GM12878 (cell line): ENCODE results near the gene OSBPL7. TPM values are rescaled to one million over a fixed set of nuclear protein-coding genes. Genes with fewer than 3 reads are reported as not detected.
A peak's percentile ranks its signal among the peaks of the same experiment; 100 is the strongest.

Source experiments
- ATAC-seq: fragments of 200-7000 bp; cut with Tn5 transposase; 3 replicates; pipeline ENCODE4 v1.9.1; 2020; ENCODE audit warnings: mild to moderate bottlenecking, moderate library complexity
- BruUV-seq: library from RNA; stranded (reverse); fragments of 400-500 nt; replicated peaks from 2 replicates; lab custom pipeline; 2021; lab: Mats Ljungman, UMichigan
- CTCF ChIA-PET: fragments of 300-600 bp; sonication (Branson Sonifier 250); formaldehyde crosslinking; extraction: SDS; loops from one replicate; lab custom pipeline; 2021; ENCODE audit warnings: inconsistent platforms; lab: Yijun Ruan, JAX
- POLR2A ChIA-PET: fragments of 350-600 bp; formaldehyde crosslinking; extraction: SDS; loops from one replicate; lab custom pipeline; 2021; ENCODE audit warnings: inconsistent platforms; lab: Charles Lee
- RAD21 ChIA-PET: fragments of 300-600 bp; sonication (Branson Sonifier 250); formaldehyde crosslinking; loops from one replicate; lab custom pipeline; 2023; ENCODE audit warnings: antibody characterized with exemption; ENCODE audit not compliant: unreplicated experiment; lab: Charles Lee
- SMC1A ChIA-PET: fragments of 300-600 bp; sonication (Branson Sonifier 250); formaldehyde crosslinking; loops from one replicate; lab custom pipeline; 2023; ENCODE audit not compliant: unreplicated experiment, uncharacterized antibody; lab: Charles Lee
- DNase-seq: peaks from one replicate; pipeline ENCODE4 v3.0.0-alpha.2; 2011; ENCODE audit warnings: low read depth, low spot score
- FAIRE-seq: peaks from 3 replicates; lab custom pipeline; 2011; peaks lifted over from hg19 to GRCh38; lab: Jason Lieb, UNC
- H2AFZ ChIP-seq: 2 replicates; pipeline ENCODE4 v1.6.0; 2011; ENCODE audit warnings: low read depth, low read length, control low read depth; ENCODE audit not compliant: control insufficient read depth
- H3K27ac ChIP-seq: 2 replicates; pipeline ENCODE4 v1.5.1; 2011; ENCODE audit warnings: control low read depth; ENCODE audit not compliant: control insufficient read depth, insufficient read depth
- H3K27me3 ChIP-seq, 2 experiments: replicated peaks in 1 of 2; 2 replicates each; pipeline versions ENCODE4 v1.6.0 to v1.6.1; 2011; ENCODE audit warnings: low read length in 1 of 2; ENCODE audit not compliant: control insufficient read depth in 2 of 2, insufficient read depth in 2 of 2
- H3K36me3 ChIP-seq, 2 experiments: 2 replicates each; pipeline ENCODE4 v1.5.1; 2011; ENCODE audit warnings: low read length in 1 of 2; ENCODE audit not compliant: control insufficient read depth in 2 of 2, insufficient read depth in 2 of 2
- H3K4me1 ChIP-seq: 2 replicates; pipeline ENCODE4 v1.6.1; 2011; ENCODE audit warnings: mild to moderate bottlenecking, low read length, moderate library complexity, mixed read lengths; ENCODE audit not compliant: control insufficient read depth, insufficient read depth
- H3K4me2 ChIP-seq: 2 replicates; pipeline ENCODE4 v1.6.0; 2011; ENCODE audit warnings: control low read depth; ENCODE audit not compliant: control insufficient read depth, insufficient read depth
- H3K4me3 ChIP-seq: fragments of 200-600 bp; sonication (generic); 2 replicates; pipeline ENCODE4 v1.5.1; 2016
- H3K79me2 ChIP-seq: 2 replicates; pipeline ENCODE4 v1.6.0; 2011; ENCODE audit warnings: low read length; ENCODE audit not compliant: control insufficient read depth, insufficient read depth
- H3K9ac ChIP-seq: 2 replicates; pipeline ENCODE4 v1.8.0; 2011; ENCODE audit warnings: low read length, control low read depth, mixed read lengths; ENCODE audit not compliant: control insufficient read depth, insufficient read depth
- H3K9me3 ChIP-seq: replicated peaks from 3 replicates; pipeline ENCODE4 v1.5.1; 2011; ENCODE audit warnings: mild to moderate bottlenecking, low read length; ENCODE audit not compliant: control insufficient read depth, insufficient read depth
- H4K20me1 ChIP-seq: 2 replicates; pipeline ENCODE4 v1.6.0; 2011; ENCODE audit not compliant: control insufficient read depth, insufficient read depth
- ATF7 ChIP-seq: fragments of 450-650 bp; IDR thresholded peaks from 2 replicates; pipeline ENCODE4 v1.6.1; 2016; ENCODE audit warnings: low read depth, mild to moderate bottlenecking
- CEBPZ ChIP-seq: fragments of 150-350 bp; IDR thresholded peaks from 2 replicates; pipeline ENCODE4 v1.6.1; 2016; ENCODE audit warnings: low read depth, low read length
- CHD2 ChIP-seq: IDR thresholded peaks from 2 replicates; pipeline ENCODE4 v1.6.1; 2011; ENCODE audit warnings: low read depth, low read length, improper control_type of control experiment, borderline replicate concordance
- CUX1 ChIP-seq: IDR thresholded peaks from 2 replicates; pipeline ENCODE4 v1.6.1; 2012; ENCODE audit warnings: improper control_type of control experiment, low read depth, low read length; ENCODE audit not compliant: insufficient replicate concordance
- E2F4 ChIP-seq: IDR thresholded peaks from 2 replicates; pipeline ENCODE4 v1.6.1; 2012; ENCODE audit warnings: low read depth, low read length, improper control_type of control experiment
- EED ChIP-seq: sonication (generic); IDR thresholded peaks from 2 replicates; pipeline ENCODE4 v1.6.1; 2016; ENCODE audit warnings: antibody characterized with exemption, low read depth
- EZH2 ChIP-seq: IDR thresholded peaks from 2 replicates; pipeline ENCODE4 v1.6.1; 2012; ENCODE audit warnings: low read depth, mild to moderate bottlenecking, control low read depth, inconsistent platforms, low read length, borderline replicate concordance; ENCODE audit not compliant: control insufficient read depth
- MXI1 ChIP-seq: fragments of 150-350 bp; IDR thresholded peaks from 2 replicates; pipeline ENCODE4 v1.6.1; 2011; ENCODE audit warnings: low read depth, mild to moderate bottlenecking, inconsistent platforms, low read length, improper control_type of control experiment
- RAD21 ChIP-seq: IDR thresholded peaks from 2 replicates; pipeline ENCODE4 v1.6.1; 2011; ENCODE audit warnings: mild to moderate bottlenecking, low read depth, low read length, moderate library complexity; ENCODE audit not compliant: insufficient read depth
- RAD51 ChIP-seq: fragments of 450-650 bp; IDR thresholded peaks from 2 replicates; pipeline ENCODE4 v1.6.1; 2016; ENCODE audit warnings: moderate library complexity, mild to moderate bottlenecking, inconsistent platforms
- RCOR1 ChIP-seq: conservative IDR thresholded peaks from 2 replicates; pipeline ENCODE4 v1.6.1; 2012; ENCODE audit warnings: low read depth, low read length, improper control_type of control experiment
- SRF ChIP-seq, 2 experiments: IDR thresholded peaks; 2 replicates each; pipeline ENCODE4 v1.6.1; 2011; ENCODE audit warnings: low read depth in 2 of 2, low read length in 2 of 2, mild to moderate bottlenecking in 1 of 2, moderate library complexity in 1 of 2
- ZNF207 ChIP-seq: fragments of 450-650 bp; IDR thresholded peaks from 2 replicates; pipeline ENCODE4 v1.6.1; 2014; ENCODE audit warnings: antibody characterized with exemption, mild to moderate bottlenecking, borderline replicate concordance
- ZNF274 ChIP-seq: IDR thresholded peaks from one replicate; pipeline ENCODE4 v1.8.0; 2011; ENCODE audit not compliant: insufficient read length, insufficient read depth
- ZNF384 ChIP-seq: IDR thresholded peaks from 2 replicates; pipeline ENCODE4 v1.6.1; 2012; ENCODE audit warnings: low read depth, mild to moderate bottlenecking, low read length, improper control_type of control experiment, borderline replicate concordance
- WGBS: methylation state at CpG from one replicate; pipeline ENCODE4 v1.1.6; 2016; ENCODE audit warnings: low lambda C conversion rate; ENCODE audit not compliant: insufficient replicate concordance, insufficient coverage; ENCODE audit errors: missing lambda C conversion rate; 5-methylcytosine and 5-hydroxymethylcytosine counted together
- in situ Hi-C: fragments of 300-500 bp; cut with MboI; formaldehyde crosslinking; loops from 9 replicates; pipeline ENCODE4 v1.14.3; 2018; ENCODE audit warnings: mixed read lengths
- intact Hi-C: fragments of 100-400 bp; cut with micrococcal nuclease; formaldehyde crosslinking; loops from one replicate; pipeline ENCODE4 v1.14.2; 2022; ENCODE audit not compliant: unreplicated experiment
- polyA plus RNA-seq, 11 experiments: library from polyadenylated mRNA; depleted of rRNA in 4 of 11; unstranded in 6 of 11; stranded (reverse) in 5 of 11; fragments of >200 nt; fragmentation: Nextera tagmentation in 4 of 11; fragmentation: Illumina TruSeq in 1 of 11; extraction: Ambion mirVana in 4 of 11; extraction: Trizol in 1 of 11; gene quantifications; 1 replicate in 1 of 11; 2 replicates in 10 of 11; pipeline versions ENCODE4 v1.2.1 to v1.2.3, GENCODE V29; 2011 to 2016; ENCODE audit warnings: inconsistent platforms in 2 of 11, missing spikeins in 2 of 11, low read depth in 1 of 11
- total RNA-seq, 4 experiments: library from RNA; depleted of rRNA in 3 of 4; stranded (reverse); fragments of >200 nt in 3 of 4; fragmentation: Illumina TruSeq in 1 of 4; extraction: Trizol in 1 of 4; gene quantifications; 2 replicates each; pipeline versions ENCODE4 v1.2.1 to v1.2.3, GENCODE V29; 2013 to 2021

Gene OSBPL7
- total and polyA plus RNA-seq, 10 of the 15 experiments (the other 5 are each of a cell fraction or from before 2014, with no cell fraction given), result 0.50 to 16.1 (median 6.7) TPM

GRCh38 chr17:47801906-47802305, 19.7 kb downstream of the OSBPL7 start:
- SMC1A ChIA-PET, result interaction anchor here (1.2 to 1.9 kb wide), 3 partner anchors 137 to 149 kb away, joined by 3 to 8 read pairs (median 4); no protein-coding TSS in a partner anchor
- TF ChIP-seq CHD2 (no peak), CUX1 (no peak), RAD21 (no peak), SRF (IDR thresholded peaks at IDR 0.05; ENCODE audit: low read depth in 2 of 2, low read length in 2 of 2) (no peak), ZNF274 (no peak), EED (no peak), MXI1 (no peak), RAD51 (no peak), E2F4 (no peak), EZH2 (no peak), RCOR1 (no peak), CEBPZ (no peak), ATF7 (no peak), ZNF207 (no peak), ZNF384 (no peak)

More at GRCh38 chr17:47801906-47802305, 19.7 kb downstream of the OSBPL7 start:
- Histone ChIP-seq H3K9me3 (no peaks in the 10 kb centered on the region), H3K4me3 (no peak overlapping the region), H3K4me2 (no peak overlapping the region), H3K9ac (no peak overlapping the region), H3K27ac (no peak overlapping the region), H2AFZ (no peak overlapping the region), H3K27me3 (no peaks in the 10 kb centered on the region), H4K20me1 (no peaks in the 10 kb centered on the region), H3K36me3 (no peaks in the 10 kb centered on the region; a peak in 1 of 4 replicates), H3K79me2 (no peaks in the 10 kb centered on the region), H3K4me1 (no peaks in the 10 kb centered on the region)
- ChIA-PET RAD21 (interaction anchor here (1.0 to 2.1 kb wide), 7 partner anchors 24 to 138 kb away, joined by 3 to 8 read pairs (median 3); no protein-coding TSS in a partner anchor), CTCF (interaction anchor here (0.7 to 2.1 kb wide), 15 partner anchors 13 to 217 kb away, joined by 3 to 17 read pairs (median 3); partner anchors contain the start of gene KPNB1), POLR2A (no interaction called here)
- ATAC-seq (no peak), FAIRE-seq (peak; percentile 18), DNase-seq (no peak)
- BruUV-seq, result no TSS peak
- WGBS, result 34% methylated on average over 6 of the region's 6 CpGs
- in situ Hi-C loops (loop anchor here (10.0 kb wide), 1 partner anchor 107 kb away; the partner anchor contains the start of gene TBKBP1), intact Hi-C loops (loop anchor here (1.0 to 2.0 kb wide), 3 partner anchors 25 to 137 kb away; no protein-coding TSS in a partner anchor)
